RPMI7951 (cell line): ENCODE data around the gene MTO1. TPM values are rescaled to one million over a fixed set of nuclear protein-coding genes. Genes with fewer than 3 reads are reported as not detected.
"Not testable (repeated sequence)": the region's sequence is repeated elsewhere in the genome, so short reads cannot be mapped to it uniquely, and the experiment has no call there.

Source experiments
- DNase-seq: peaks from one replicate; pipeline ENCODE4 v3.0.0-alpha.2; 2012; ENCODE audit warnings: low read depth
- total RNA-seq: library from RNA; depleted of rRNA; stranded (reverse); fragments of >200 nt; shearing (Covaris generic); gene quantifications from 2 replicates; pipeline ENCODE4 v1.2.3, GENCODE V29; 2014; rRNA removed

Gene MTO1
- total RNA-seq, 1 experiment from 2014 or later = 43.5 TPM

GRCh38 chr6:73528897-73529296 is 67.4 kb downstream of the MTO1 start:
- no peak for DNase-seq

- no peak for DNase-seq
Observed at GRCh38 chr6:73532293-73532692, 70.8 kb downstream of the MTO1 start.

GRCh38 chr6:73534628-73535027 is 73.1 kb downstream of the MTO1 start:
- DNase-seq = no peak

- DNase-seq = no peak
Observed at GRCh38 chr6:73537677-73538076, 76.1 kb downstream of the MTO1 start.

- DNase-seq = no peak
Observed at GRCh38 chr6:73538116-73538779, 76.7 kb downstream of the MTO1 start.

GRCh38 chr6:73542481-73542880 is 80.9 kb downstream of the MTO1 start:
- DNase-seq = not testable (repeated sequence)

- no peak for DNase-seq
Observed at GRCh38 chr6:73542891-73543290, 81.4 kb downstream of the MTO1 start.

GRCh38 chr6:73547036-73547435 is 85.5 kb downstream of the MTO1 start:
- no peak for DNase-seq

GRCh38 chr6:73548458-73549446 is 87.2 kb downstream of the MTO1 start:
- no peak for DNase-seq

GRCh38 chr6:73551115-73551514 is 89.6 kb downstream of the MTO1 start:
- DNase-seq = not testable (repeated sequence)

- not testable (repeated sequence) for DNase-seq
Observed at GRCh38 chr6:73555380-73555949, 93.9 kb downstream of the MTO1 start.

GRCh38 chr6:73556836-73557235 is 95.3 kb downstream of the MTO1 start:
- DNase-seq = peak; percentile 28

Other genes starting within 250 kb of the MTO1 start
- 0.29 TPM in 1 of 2 replicates, not detected in the other for gene KHDC1L, start 236.2 kb upstream of the MTO1 start, total RNA-seq
- gene KHDC1, start 198.5 kb upstream of the MTO1 start, total RNA-seq = 0.60 and 2.1 TPM in 2 replicates
- gene DPPA5, start 107.5 kb upstream of the MTO1 start, total RNA-seq = not detected in 2 replicates
- gene KHDC3L, start 99.1 kb upstream of the MTO1 start, total RNA-seq = not detected in 2 replicates
- gene OOEP, start 91.8 kb upstream of the MTO1 start, total RNA-seq = not detected in 2 replicates
- not detected in 2 replicates for gene DDX43, start 66.9 kb upstream of the MTO1 start, total RNA-seq
- gene CGAS, start 9.4 kb upstream of the MTO1 start, total RNA-seq = 13.8 and 20.5 TPM in 2 replicates
- 8,626 and 10,453 TPM in 2 replicates for gene EEF1A1, start 59.3 kb downstream of the MTO1 start, total RNA-seq
- gene SLC17A5, start 192.3 kb downstream of the MTO1 start, total RNA-seq = 13.9 and 19.1 TPM in 2 replicates
- 67.4 and 75.9 TPM in 2 replicates for gene CD109, start 234.5 kb downstream of the MTO1 start, total RNA-seq